B cell (primary cell): ENCODE measurements around the gene ZNF333.
"Not testable (repeated sequence)": the region's sequence is repeated elsewhere in the genome, so short reads cannot be mapped to it uniquely, and the experiment has no call there.

Experiments used
- EZH2 ChIP-seq: IDR thresholded peaks from 2 replicates; pipeline ENCODE4 v1.6.1; 2012; ENCODE audit warnings: borderline replicate concordance, low read depth, mild to moderate bottlenecking, moderate library complexity, low read length; ENCODE audit not compliant: insufficient read depth, poor library complexity, severe bottlenecking
- TF ChIP-seq, protein P1 (sequence below): fragments of 200-600 bp; IDR thresholded peaks from one replicate; pipeline ENCODE4 v1.8.0; 2022; ENCODE audit warnings: antibody characterized with exemption, mild to moderate bottlenecking

DNA sequence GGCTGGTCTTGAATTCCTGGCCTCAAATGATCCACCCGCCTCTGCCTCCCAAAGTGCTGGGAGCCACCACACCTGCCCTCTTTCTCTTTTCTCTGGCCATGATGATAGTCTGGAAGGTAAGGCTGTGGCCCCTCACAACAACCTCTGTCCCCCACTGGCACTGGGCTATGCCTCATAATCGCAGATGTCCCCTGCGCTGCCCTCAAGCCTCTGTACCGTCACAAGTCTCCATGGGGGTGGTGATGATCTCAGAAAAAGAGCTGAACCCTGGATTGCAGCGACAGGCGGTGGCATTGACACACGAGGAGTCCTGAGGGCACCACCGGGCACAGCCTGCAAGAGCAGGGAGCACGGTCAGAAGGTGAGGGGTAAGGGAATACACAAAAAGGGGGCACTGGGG, 83.9 kb downstream of the ZNF333 start:
- TF ChIP-seq, protein P1, sequence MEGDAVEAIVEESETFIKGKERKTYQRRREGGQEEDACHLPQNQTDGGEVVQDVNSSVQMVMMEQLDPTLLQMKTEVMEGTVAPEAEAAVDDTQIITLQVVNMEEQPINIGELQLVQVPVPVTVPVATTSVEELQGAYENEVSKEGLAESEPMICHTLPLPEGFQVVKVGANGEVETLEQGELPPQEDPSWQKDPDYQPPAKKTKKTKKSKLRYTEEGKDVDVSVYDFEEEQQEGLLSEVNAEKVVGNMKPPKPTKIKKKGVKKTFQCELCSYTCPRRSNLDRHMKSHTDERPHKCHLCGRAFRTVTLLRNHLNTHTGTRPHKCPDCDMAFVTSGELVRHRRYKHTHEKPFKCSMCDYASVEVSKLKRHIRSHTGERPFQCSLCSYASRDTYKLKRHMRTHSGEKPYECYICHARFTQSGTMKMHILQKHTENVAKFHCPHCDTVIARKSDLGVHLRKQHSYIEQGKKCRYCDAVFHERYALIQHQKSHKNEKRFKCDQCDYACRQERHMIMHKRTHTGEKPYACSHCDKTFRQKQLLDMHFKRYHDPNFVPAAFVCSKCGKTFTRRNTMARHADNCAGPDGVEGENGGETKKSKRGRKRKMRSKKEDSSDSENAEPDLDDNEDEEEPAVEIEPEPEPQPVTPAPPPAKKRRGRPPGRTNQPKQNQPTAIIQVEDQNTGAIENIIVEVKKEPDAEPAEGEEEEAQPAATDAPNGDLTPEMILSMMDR = not testable (repeated sequence)
- TF ChIP-seq EZH2 = not testable (repeated sequence)
